NCI-H82 (cell line): ENCODE results near the gene AIMP2.
A peak's percentile ranks its signal among the peaks of the same experiment; 100 is the strongest.
"Not testable (repeated sequence)": the region's sequence is repeated elsewhere in the genome, so short reads cannot be mapped to it uniquely, and the experiment has no call there.

Source experiments
- DNase-seq: peaks from one replicate; lab custom pipeline; 2025; lab: John Stamatoyannopoulos, UW

AIMP2 gene

GRCh38 chr7:6008668-6009611 is at the start of gene AIMP2, which contains the start of gene PMS2:
TSS of gene AIMP2 (plus strand) at chr7:6009272. CDS start at chr7:6009364, 92 bp downstream.
TSS of gene PMS2 (minus strand) at chr7:6009049. CDS start at chr7:6009019, 30 bp downstream.
- peak; percentile 100 for DNase-seq

GRCh38 chr7:5963205-5963604 is 45.9 kb upstream of the AIMP2 start:
- DNase-seq, result not testable (repeated sequence)

GRCh38 chr7:5963810-5964209 is 45.3 kb upstream of the AIMP2 start:
- not testable (repeated sequence) for DNase-seq

- DNase-seq, result not testable (repeated sequence)
These were observed 38.6 kb upstream of the AIMP2 start, which contains the start of gene RSPH10B for GRCh38 chr7:5970347-5970911. TSS of gene RSPH10B (minus strand) at chr7:5970689. CDS start at chr7:5967116, 3,573 bp downstream.

- not testable (repeated sequence) for DNase-seq
These were observed 35.5 kb upstream of the AIMP2 start for GRCh38 chr7:5973580-5973979.

- DNase-seq, result not testable (repeated sequence)
These were observed 29.3 kb upstream of the AIMP2 start for GRCh38 chr7:5979680-5980314.

- not testable (repeated sequence) for DNase-seq
These were observed 22.0 kb upstream of the AIMP2 start for GRCh38 chr7:5987061-5987460.

- DNase-seq, result peak; percentile 69
These were observed 11.8 kb upstream of the AIMP2 start for GRCh38 chr7:5997210-5997808.

- DNase-seq, result no peak
These were observed 1.7 kb upstream of the AIMP2 start for GRCh38 chr7:6007386-6007785.

GRCh38 chr7:6007835-6008590 is 1.1 kb upstream of the AIMP2 start:
- not testable (repeated sequence) for DNase-seq

GRCh38 chr7:6010370-6010769 is 1.3 kb downstream of the AIMP2 start:
- DNase-seq, result not testable (repeated sequence)

GRCh38 chr7:6011541-6011940 is 2.5 kb downstream of the AIMP2 start:
- DNase-seq, result no peak

- DNase-seq, result no peak
These were observed 3.5 kb downstream of the AIMP2 start for GRCh38 chr7:6012355-6013104.

GRCh38 chr7:6015917-6016652 is 7.0 kb downstream of the AIMP2 start:
- no peak for DNase-seq

- no peak for DNase-seq
These were observed 7.5 kb downstream of the AIMP2 start for GRCh38 chr7:6016653-6016966.

GRCh38 chr7:6020371-6021286 is 11.6 kb downstream of the AIMP2 start:
- no peak for DNase-seq

GRCh38 chr7:6022707-6023106 is 13.6 kb downstream of the AIMP2 start:
- no peak for DNase-seq

- no peak for DNase-seq
These were observed 14.9 kb downstream of the AIMP2 start for GRCh38 chr7:6023974-6024435.
